Muscle layer of colon (tissue), 2 donors: Measurements from ENCODE around the gene ACE2.

ENCODE experiments used
- H3K27ac ChIP-seq: one replicate; pipeline ENCODE4 v1.7.0; 2013; ENCODE audit warnings: low read depth, mild to moderate bottlenecking, low read length, moderate library complexity
- H3K27me3 ChIP-seq, 2 donors: one replicate each; pipeline ENCODE4 v1.7.0; 2013; ENCODE audit warnings: low read length in 2 of 2, mild to moderate bottlenecking in 2 of 2; ENCODE audit not compliant: insufficient read depth in 2 of 2, control insufficient read depth in 1 of 2
- H3K36me3 ChIP-seq: one replicate; pipeline ENCODE4 v1.7.0; 2013; ENCODE audit warnings: mild to moderate bottlenecking, low read length; ENCODE audit not compliant: insufficient read depth
- H3K4me1 ChIP-seq: one replicate; pipeline ENCODE4 v1.7.0; 2013; ENCODE audit warnings: mild to moderate bottlenecking, low read length; ENCODE audit not compliant: insufficient read depth
- H3K4me3 ChIP-seq, 2 donors: one replicate each; pipeline ENCODE4 v1.7.0; 2013; ENCODE audit warnings: low read length in 2 of 2, low read depth in 1 of 2, mild to moderate bottlenecking in 1 of 2, moderate library complexity in 1 of 2
- H3K9ac ChIP-seq: one replicate; pipeline ENCODE4 v1.7.0; 2013; ENCODE audit warnings: low read length
- H3K9me3 ChIP-seq: one replicate; pipeline ENCODE4 v1.7.0; 2013; ENCODE audit warnings: mild to moderate bottlenecking, low read length
- donor health status: abdominal sarcoma.
- donor health status: Adenocarcinoma of cecum.

ACE2 gene

GRCh38 chrX:15607067-15607466 is 6.3 kb upstream of the ACE2 start:
- Histone ChIP-seq H3K9ac (no peak overlapping the region), H3K9me3 (no peaks in the 10 kb centered on the region), H3K4me3 (no peak overlapping the region), H3K27ac (no peak overlapping the region), H3K4me1 (no peaks in the 10 kb centered on the region), H3K36me3 (no peaks in the 10 kb centered on the region), H3K27me3 (no peaks in the 10 kb centered on the region)

DNA sequence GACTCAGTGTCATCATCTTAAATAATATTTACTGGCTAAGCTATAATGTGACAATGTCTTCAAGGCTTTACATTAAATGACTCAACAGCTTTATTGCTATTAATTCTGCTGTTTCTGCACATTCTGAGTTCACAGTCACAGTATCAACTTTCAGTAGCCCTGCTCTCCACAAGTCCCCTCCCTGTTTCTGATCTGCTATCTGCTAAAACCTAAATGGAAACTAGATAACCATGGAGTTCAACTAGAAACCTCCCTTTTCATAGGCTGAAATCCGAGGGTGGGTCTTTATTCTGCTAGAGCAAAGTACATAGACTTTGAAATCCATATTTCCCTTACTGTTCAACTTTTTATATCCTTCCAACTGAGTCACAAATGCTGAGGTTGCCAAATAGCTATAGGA is 5.4 kb upstream of the ACE2 start:
- Histone ChIP-seq H3K9ac (no peak overlapping the region), H3K4me1 (no peaks in the 10 kb centered on the region), H3K27me3 (peaks cover 0 to 6% of the 10 kb centered on the region in 2 donors), H3K4me3 (no peak overlapping the region), H3K27ac (no peak overlapping the region), H3K9me3 (no peaks in the 10 kb centered on the region), H3K36me3 (no peaks in the 10 kb centered on the region)

- no peak overlapping the region for H3K4me3 ChIP-seq
- no peak overlapping the region for H3K27ac ChIP-seq
These were observed 4.5 kb upstream of the ACE2 start for GRCh38 chrX:15605226-15605625.

DNA sequence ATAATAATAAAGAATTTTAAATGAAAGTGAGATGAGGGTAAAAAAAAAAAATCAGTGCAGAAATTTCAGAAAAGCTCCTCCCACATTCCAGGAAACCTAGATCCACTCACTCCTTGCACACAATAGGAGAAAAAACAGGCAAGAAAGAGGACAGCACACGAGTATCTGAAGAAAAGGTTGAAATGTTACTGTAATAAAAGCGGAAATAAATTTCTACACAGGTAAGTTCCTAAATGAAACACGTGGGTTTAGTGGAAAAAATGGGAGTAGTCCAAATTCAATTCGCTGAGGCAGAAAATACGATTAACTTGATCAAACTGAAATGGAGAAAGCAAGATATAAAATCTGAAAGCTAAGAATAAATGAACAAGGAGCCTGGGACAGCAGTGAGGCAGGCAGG is 2.0 kb upstream of the ACE2 start:
- Histone ChIP-seq H3K27ac (no peak overlapping the region), H3K4me1 (no peaks in the 10 kb centered on the region), H3K27me3 (peaks cover 0 to 6% of the 10 kb centered on the region in 2 donors), H3K36me3 (no peaks in the 10 kb centered on the region), H3K4me3 (no peak overlapping the region), H3K9ac (no peak overlapping the region), H3K9me3 (no peaks in the 10 kb centered on the region)

More at GRCh38 chrX:15605226-15605625, 4.5 kb upstream of the ACE2 start:
- Histone ChIP-seq H3K27me3 (peaks cover 0 to 6% of the 10 kb centered on the region in 2 donors), H3K9ac (no peak overlapping the region), H3K4me1 (no peaks in the 10 kb centered on the region), H3K36me3 (no peaks in the 10 kb centered on the region), H3K9me3 (no peaks in the 10 kb centered on the region)

GRCh38 chrX:15601932-15602331 is 1.2 kb upstream of the ACE2 start:
- H3K27ac ChIP-seq: no peak overlapping the region
- H3K27me3 ChIP-seq: peaks cover 0 to 6% of the 10 kb centered on the region in 2 donors
- H3K9me3 ChIP-seq: no peaks in the 10 kb centered on the region
- no peaks in the 10 kb centered on the region for H3K4me1 ChIP-seq
- H3K36me3 ChIP-seq: no peaks in the 10 kb centered on the region
- no peak overlapping the region for H3K9ac ChIP-seq
- no peak overlapping the region for H3K4me3 ChIP-seq

GRCh38 chrX:15600049-15600448 is 711 bp downstream of the ACE2 start:
- H3K4me3 ChIP-seq: no peak overlapping the region

GRCh38 chrX:15599461-15599860 is 1.3 kb downstream of the ACE2 start:
- Histone ChIP-seq H3K9me3 (no peaks in the 10 kb centered on the region), H3K27ac (no peak overlapping the region), H3K9ac (no peak overlapping the region), H3K4me1 (no peaks in the 10 kb centered on the region), H3K27me3 (peaks cover 0 to 6% of the 10 kb centered on the region in 2 donors), H3K36me3 (no peaks in the 10 kb centered on the region), H3K4me3 (no peak overlapping the region)

More at GRCh38 chrX:15600049-15600448, 711 bp downstream of the ACE2 start:
- Histone ChIP-seq H3K27me3 (peaks cover 0 to 6% of the 10 kb centered on the region in 2 donors), H3K36me3 (no peaks in the 10 kb centered on the region), H3K27ac (no peak overlapping the region), H3K9me3 (no peaks in the 10 kb centered on the region), H3K4me1 (no peaks in the 10 kb centered on the region), H3K9ac (no peak overlapping the region)

DNA sequence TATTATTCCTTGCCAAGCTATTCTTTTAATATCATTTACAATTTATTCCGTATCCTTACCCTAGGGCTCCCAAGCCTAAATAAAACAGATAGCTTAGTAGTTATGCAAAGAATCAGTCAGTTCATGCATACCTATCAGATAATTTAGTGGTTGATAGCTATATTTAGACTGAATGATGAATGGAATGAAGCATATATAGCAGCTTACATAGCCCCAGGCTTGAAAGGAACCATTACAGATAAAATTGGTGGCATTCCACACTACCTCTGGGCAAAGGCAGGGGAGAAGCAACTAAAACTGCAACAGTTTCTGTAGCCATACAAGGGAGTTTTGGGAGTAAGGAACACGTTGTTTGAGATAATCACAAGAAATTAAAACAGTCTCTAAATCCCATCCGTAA is 2.7 kb downstream of the ACE2 start:
- no peaks in the 10 kb centered on the region for H3K36me3 ChIP-seq
- no peak overlapping the region for H3K4me3 ChIP-seq
- H3K27ac ChIP-seq: no peak overlapping the region
- peaks cover under 1 to 6% of the 10 kb centered on the region in 2 donors for H3K27me3 ChIP-seq
- H3K4me1 ChIP-seq: no peaks in the 10 kb centered on the region
- no peaks in the 10 kb centered on the region for H3K9me3 ChIP-seq
- no peak overlapping the region for H3K9ac ChIP-seq

- Histone ChIP-seq H3K4me3 (no peak overlapping the region), H3K9ac (no peak overlapping the region), H3K9me3 (no peaks in the 10 kb centered on the region), H3K4me1 (no peaks in the 10 kb centered on the region), H3K27ac (no peak overlapping the region), H3K36me3 (no peaks in the 10 kb centered on the region), H3K27me3 (peaks cover 0 to 4% of the 10 kb centered on the region in 2 donors)
These were observed 6.4 kb downstream of the ACE2 start for GRCh38 chrX:15594371-15594770.

DNA sequence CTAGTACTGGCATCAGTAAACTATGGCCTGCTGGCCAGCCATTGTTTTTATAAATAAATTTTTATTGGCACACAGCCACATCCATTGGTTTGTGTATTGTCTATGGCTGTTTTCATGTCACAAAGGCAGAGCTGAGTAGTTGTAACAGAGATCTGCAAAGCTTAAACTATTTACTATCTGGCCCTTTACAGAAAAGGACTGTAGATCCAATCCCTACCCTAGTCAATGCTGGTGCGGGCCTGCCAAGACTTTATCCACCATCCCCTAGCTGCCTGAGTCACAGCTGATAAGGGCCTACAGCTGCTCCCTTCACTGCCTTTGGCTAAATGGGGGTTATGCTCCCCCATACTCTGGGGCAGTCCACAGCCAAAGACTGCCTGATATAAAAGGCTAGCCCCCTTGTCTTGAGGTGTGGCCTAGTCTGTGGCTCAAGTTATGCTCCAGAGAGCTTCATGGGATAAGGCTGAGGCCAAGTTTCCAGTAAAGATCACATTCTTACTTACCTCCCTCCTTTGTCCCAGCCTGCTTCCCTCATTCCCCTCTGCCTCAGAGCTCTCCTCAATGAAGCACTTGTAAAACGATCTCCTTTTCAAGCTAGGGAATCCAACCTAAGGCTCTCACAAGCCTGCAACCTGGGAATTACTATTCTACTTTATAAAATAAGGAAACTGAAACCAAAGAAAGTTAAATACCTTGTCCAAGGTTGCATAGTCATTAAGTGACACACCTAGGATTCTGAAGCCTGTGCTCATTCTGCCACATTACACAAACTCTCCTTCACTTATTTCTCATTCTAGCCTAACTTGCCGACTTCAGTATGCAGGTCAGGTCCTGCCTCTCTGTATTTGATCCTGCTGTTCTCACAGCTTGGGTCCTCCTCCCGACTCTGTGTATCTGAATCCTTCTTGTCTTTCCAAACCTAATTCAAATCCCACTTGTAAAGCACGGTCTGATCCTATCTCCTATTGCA is 20.7 kb downstream of the ACE2 start:
- no peak overlapping the region for H3K4me3 ChIP-seq
- no peak overlapping the region for H3K27ac ChIP-seq
- no peaks in the 10 kb centered on the region for H3K9me3 ChIP-seq
- no peaks in the 10 kb centered on the region for H3K27me3 ChIP-seq
- H3K4me1 ChIP-seq: no peaks in the 10 kb centered on the region
- no peak overlapping the region for H3K9ac ChIP-seq
- H3K36me3 ChIP-seq: no peaks in the 10 kb centered on the region

GRCh38 chrX:15576019-15576418 is 24.7 kb downstream of the ACE2 start:
- H3K9me3 ChIP-seq: no peaks in the 10 kb centered on the region
- H3K36me3 ChIP-seq: no peaks in the 10 kb centered on the region
- H3K9ac ChIP-seq: no peak overlapping the region
- H3K27ac ChIP-seq: no peak overlapping the region
- H3K27me3 ChIP-seq: no peaks in the 10 kb centered on the region
- H3K4me3 ChIP-seq: no peak overlapping the region
- H3K4me1 ChIP-seq: no peaks in the 10 kb centered on the region

- H3K4me3 ChIP-seq: no peak overlapping the region
- no peak overlapping the region for H3K9ac ChIP-seq
- H3K27me3 ChIP-seq: no peaks in the 10 kb centered on the region
- H3K9me3 ChIP-seq: no peaks in the 10 kb centered on the region
- H3K4me1 ChIP-seq: no peaks in the 10 kb centered on the region
- no peaks in the 10 kb centered on the region for H3K36me3 ChIP-seq
- no peak overlapping the region for H3K27ac ChIP-seq
These were observed 26.7 kb downstream of the ACE2 start for GRCh38 chrX:15574017-15574416.
